RPMI8226 (cell line): ENCODE measurements around the gene NYAP2.

Experiments
- DNase-seq: peaks from one replicate; pipeline ENCODE4 v3.0.0-alpha.2; 2015

The NYAP2 gene

DNA sequence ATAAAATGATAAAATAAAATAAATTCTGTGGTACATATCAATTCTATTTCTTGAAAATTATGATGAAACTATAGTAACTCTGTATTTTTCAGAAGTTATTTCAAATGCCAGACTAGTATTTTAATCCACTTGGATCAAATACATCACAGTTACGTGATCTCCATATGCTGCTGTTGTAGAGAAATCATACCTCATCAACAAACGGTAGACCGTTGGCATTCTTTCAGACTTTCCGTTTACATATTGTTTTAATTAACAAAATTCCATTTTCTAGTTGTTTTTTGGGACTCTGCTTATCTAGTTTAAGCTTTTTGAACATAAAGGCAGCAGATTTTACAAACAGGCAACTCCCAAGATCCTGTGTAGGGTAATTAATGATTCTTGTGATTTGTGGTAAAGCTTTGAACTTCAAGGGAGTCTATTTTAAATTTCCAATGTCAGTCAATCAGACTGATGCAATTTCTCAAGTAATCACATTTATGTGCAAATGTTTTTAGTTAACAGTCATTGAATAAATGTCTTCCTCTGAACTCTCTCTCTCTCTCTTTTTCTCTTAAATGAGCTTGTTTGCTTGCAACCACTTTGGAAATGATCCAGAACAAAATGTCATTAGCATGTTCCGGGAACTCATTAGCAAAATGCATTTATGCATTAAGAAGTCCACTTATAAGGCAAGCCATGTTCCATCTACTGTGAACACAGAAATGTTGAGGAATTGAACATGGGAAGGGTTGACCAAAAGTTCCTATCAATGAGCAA lies 31.8 kb downstream of the NYAP2 start:
- DNase-seq, result no peak

DNA sequence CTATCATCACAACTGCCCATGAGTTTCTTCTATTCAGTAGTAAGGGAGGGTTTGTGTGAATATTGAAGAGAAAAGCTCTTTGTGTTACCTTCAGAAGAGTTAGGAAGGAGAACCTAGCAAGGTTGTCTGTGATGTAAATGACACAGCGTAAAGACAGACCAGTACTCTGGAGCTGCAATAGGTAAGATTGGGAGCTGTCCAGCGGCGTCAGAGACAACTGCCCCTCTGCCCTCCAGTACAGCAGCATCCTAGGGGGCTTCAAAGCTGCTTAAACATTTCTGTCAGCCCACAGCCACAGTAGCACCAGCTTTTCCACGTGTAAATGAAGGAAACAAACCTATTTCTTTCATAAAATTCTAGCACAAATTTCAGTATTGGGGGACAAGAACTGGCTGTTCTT lies 34.5 kb downstream of the NYAP2 start:
- no peak for DNase-seq

DNA sequence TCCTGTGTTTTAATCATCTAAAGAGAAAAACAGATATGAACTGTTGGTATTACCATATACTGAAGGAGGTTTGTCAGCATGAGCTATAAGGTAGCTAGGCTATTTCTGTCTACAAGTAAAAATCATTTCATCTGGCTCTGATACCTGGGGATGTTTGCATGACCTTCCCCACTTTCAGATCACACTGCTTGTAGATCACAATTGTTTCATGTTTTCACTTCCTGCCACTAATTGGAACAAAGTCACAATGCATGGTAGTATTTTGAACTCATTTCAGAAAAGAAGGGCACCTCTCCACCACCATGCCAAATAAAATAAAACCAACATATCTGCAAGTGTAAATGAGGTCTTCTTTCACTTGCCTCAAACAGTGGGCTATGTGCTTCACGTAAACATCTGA lies 37.8 kb downstream of the NYAP2 start:
- no peak for DNase-seq

DNA sequence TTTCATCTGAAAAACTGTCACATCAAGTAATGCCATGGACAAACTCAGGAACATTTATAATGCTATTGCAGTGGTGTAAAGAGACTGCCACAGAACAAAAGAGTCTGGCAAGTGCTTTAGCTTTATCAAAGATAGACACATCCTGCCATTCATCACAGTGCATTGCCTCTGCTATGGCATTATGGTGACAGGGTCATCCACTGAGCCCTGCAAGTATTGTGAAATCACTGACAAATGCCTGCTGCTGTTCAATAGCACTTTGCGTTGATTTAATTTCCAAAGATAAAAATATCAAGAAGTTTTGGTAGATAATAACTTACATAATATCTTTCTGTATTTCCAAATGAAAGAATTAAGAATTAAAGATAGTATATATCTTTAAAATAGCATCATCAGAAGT lies 38.7 kb downstream of the NYAP2 start:
- DNase-seq, result no peak

DNA sequence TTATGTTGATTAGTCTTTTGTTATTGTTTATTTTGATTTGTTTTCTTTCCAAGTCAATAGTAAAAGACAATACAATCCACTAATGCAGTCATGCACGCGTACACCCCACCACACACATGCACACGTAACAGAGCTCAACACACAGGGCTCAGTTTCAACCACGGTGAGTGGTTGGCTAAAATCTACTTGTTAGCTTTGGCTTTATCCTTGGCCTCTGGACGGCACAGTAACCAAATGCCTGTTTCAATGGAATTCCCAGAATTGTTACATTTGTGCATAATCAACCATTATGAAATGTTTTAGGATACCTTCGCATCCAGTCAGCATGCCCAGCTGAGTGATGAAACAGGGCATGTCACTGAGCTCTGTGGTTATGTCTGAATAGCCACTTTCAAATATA lies 53.2 kb downstream of the NYAP2 start:
- no peak for DNase-seq

DNA sequence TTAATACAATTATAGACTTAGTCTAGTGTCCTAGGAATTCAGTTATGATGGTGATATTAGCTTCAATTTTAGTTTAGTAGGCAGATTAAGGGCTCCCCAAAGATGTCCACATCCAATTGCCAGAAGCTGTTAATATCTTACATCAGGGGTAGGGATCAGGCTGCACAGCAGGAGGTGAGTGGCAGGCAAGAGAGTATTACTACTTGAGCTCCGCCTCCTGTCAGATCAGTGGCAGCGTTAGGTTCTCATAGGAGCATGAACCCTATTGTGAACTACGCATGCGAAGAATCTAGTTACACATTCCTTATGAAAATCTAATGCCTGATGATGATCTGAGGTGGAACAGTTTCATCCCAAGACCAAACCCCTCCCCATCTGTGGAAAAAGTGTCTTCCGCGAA lies 54.9 kb downstream of the NYAP2 start:
- DNase-seq, result no peak

DNA sequence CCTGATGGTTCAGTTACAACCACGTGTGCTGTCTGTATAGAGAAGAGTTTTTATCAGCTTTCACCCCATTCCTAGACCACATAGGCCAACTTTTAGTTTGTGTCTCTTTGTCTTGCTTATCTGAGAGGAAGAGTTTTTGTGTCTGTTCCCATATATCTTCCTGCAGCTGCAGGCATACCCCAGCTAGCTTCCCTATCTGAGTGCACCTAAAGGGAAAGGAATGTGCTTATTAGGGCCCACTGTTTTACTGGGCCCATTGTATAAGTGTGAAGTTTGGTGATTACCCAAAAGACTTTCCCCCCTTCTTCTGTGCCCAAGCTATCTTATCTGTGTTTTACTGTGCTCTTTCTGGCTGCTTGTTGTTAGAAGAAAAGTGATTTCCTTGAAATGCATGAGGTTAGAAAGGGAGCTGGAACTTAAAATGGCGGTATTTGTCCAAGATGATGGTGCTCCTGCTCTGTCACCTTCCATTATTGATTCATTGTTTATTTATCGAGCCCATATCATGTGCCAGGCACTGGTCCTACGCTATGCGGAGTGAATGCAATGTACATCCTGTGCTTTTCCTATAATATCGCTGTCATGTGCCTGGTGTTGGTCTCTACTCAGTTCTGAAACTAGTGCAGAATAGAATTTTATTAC lies 57.2 kb downstream of the NYAP2 start:
- DNase-seq, result no peak

DNA sequence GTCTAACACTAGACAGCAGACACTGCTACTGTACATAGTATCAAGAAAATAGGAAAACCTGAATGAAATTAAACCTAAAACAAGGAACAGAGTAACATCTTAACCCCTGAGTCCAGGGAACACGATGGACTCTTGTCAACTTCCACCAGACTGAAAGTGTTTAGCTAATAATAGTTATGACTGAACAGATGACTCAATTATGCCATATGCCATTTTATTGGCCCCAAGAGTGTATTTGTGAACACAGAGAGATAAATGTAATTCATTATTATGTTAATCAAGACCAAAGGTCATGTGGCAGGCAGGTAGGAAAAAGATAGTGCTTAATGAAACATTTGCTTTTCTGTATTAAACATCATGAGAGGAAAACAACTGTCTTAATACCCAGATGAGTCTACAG lies 58.0 kb downstream of the NYAP2 start:
- DNase-seq, result no peak

DNA sequence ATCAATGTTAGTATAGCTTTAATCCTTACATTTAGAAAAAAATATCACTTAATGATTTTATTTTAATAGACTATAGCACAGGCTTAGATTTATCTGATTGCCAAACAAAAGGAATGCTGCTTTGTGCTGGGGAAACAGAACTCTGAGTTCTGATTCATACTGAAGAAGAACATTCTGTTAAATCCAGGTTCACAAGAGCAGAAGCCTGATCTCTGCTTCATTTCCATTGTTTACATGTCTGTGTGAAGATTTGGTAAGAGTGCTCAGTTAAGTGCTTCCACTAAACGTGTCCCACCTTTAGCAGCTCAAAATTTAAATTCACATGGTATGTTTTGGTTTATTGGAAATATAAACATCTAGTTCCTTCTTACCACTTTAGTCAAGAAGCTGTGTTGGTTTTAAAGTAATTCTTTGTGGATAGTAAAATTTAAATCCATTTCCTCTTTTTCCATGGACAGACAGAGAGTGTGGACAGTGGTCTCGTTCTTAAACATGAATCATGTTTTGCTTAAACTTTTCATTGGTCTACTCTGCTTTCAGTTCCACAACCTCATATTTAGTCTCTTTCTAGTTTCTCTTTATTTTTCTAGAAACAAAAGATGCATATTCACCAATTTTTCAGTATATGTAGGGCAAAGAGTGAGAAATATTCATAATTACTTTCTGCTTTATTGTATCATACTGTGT lies 59.1 kb downstream of the NYAP2 start:
- no peak for DNase-seq

DNA sequence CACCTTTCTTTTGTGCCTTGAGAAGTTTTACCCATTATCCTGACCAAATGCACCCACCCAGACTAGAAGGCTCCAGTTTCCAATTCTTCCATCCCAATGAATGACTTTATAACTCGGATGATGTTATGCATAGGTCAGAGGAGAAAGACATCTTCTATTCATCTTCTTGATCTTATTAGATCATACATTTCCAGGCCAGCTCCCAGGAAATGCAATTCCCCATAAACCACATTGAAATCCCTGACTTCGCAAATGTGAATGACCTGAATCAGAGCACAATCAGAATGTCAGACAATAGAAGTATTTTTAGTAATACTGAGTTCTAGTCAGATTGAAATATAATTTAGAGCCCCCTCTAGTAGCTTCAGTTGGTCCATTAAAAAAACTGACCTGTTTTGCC lies 62.9 kb downstream of the NYAP2 start:
- no peak for DNase-seq

DNA sequence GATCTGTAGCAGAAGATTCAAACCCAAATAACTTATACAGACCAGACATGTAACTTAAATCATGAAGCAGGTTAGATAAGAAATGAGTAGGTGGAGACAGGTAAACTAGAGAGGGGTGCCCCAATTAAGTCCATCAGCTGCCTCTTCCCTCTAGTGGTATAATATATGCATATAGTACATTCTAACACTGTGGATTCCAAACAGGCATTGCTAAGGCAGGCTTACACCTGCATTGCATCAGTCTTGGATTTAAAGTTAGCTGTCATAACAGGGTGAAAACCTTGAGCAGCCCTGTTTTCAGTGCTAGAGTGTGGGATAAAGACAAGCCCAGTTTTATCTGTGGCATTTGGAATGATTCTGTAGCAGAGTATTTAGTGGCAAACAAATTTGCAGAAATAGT lies 63.4 kb downstream of the NYAP2 start:
- no peak for DNase-seq

DNA sequence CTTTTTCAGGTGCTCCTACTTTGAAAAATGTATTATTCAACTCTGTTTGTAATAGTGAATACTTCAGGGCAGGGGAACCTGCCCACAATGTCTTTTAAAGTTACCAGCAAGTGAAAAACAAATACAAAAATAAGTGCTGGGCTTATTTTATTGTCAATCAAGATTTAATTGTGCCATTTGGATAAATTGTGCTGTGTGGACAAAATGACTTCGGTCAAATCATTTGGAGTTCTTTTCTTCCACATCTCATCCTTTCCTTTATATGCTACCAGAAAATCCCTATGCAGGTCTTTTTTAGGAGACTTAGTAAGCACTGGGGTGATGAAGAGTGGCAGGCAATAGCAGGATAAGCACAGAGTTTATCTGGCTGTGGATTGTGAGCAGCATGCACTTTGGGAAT lies 63.9 kb downstream of the NYAP2 start:
- no peak for DNase-seq

DNA sequence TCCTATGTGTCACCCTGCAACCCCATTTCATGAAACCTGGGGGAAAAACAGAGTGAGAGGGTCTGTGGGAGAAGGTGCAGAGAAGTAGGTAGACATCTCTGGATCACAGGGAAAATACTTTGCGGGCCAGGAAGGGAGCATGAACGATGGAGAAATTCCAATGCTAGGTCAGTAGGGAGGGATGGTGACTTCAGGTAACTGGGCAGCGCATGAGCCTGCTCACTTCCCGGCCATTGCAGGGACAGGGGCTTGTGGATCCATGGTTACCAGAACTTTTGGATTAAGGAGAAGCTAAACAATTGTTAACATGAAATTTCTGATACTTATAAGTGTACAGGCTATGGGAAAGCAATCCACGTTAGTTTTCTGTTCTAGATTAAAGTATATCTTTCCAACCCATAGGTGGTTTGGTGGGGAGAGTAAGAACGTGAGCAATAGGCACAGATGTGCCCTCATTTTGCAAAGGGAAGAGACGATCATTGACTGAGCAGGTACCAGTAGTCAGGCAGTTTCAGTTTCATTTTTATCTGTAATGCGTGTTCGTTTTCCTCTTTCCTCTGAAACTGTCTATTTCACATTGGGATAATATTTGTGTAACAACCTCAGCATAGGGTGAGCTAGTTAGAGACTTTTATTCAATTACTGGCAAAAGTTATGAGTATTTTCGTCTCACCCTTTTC lies 65.0 kb downstream of the NYAP2 start:
- DNase-seq, result peak; percentile 44

DNA sequence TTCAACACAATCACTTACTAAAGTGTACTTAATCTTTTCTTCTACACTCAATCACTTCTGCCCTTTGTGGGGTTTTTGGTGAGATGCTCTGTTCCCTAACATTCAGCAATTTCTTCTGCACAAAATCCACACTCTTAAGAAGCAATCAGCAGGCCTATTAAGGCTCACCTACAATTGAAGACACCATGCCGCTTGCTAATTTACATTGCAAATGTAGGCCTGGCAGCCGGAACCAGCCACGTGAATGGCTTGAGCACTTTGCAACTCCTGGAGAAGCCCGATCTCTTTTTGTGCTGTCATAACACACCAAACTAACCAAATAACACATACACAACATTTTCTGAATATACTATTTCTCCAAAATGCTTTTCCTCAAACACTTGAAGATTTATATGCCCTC lies 66.3 kb downstream of the NYAP2 start:
- no peak for DNase-seq

DNA sequence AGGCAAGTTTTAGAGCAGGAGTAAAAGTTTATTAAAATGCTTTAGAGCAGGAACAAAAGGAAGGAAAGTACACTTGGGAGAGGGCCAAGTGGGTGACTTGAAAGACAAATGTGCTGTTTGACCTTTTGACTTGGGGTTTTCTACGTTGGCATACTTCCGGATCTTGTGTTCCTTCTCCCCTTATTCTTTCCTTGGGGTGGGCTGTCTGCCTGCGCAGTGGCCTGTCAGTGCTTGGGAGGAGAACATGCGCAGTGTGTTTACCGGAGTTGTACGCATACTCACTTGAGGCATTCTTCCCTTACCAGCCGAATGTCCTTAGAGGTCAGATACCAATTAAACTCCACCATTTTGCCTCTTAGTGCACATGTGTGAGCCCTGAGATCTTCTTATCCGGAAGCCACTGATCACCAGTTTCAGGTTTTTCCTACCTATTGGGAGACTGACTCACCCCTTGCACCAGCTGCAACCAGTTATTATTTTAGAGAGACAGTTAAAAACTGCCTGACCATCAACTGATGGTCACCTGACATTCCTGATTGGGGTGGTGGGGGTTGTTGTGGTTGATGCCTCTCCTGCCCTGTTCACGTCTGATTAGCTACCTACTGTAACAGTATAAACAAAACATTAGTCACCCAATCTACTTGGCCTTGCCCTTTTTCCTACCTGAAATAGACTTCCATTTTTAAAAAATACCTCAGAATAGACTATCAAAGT lies 67.5 kb downstream of the NYAP2 start:
- DNase-seq, result peak; percentile 7

DNA sequence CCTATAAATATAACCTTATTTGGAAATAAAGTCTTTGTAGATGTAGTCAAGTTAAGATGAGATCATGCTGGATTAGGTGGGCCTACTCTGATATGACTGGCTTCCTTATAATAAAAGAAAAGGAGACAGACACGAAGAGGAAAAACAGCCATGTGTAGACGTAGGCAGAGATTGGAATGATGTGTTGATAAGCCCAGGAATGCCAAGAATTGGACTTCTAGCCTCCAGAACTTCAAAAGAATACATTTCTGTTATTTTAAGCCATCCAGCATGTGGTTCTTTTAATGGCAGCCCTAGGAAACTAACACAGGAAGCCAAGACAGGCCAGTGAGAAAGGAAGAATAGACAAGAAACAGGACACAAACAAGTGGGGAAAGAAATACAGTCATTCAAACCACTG lies 68.6 kb downstream of the NYAP2 start:
- no peak for DNase-seq

DNA sequence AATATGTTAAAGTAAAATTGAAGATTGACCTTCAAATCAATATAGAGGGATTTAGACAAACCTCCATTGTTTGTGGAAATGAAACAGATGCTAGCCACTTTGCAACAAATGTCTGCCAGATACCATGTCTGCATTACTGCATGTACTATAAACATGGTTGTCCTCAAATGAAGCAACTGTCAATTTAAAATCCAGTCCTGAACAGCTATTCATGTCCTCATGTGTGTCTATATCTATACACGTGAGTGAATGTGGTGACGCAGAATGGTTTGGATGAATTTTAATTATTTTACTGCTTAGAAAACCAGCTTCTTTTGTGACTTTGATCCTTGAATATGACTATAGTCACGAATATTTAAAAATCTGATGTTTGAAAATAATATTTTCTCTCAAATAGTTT lies 71.5 kb downstream of the NYAP2 start:
- DNase-seq, result no peak

DNA sequence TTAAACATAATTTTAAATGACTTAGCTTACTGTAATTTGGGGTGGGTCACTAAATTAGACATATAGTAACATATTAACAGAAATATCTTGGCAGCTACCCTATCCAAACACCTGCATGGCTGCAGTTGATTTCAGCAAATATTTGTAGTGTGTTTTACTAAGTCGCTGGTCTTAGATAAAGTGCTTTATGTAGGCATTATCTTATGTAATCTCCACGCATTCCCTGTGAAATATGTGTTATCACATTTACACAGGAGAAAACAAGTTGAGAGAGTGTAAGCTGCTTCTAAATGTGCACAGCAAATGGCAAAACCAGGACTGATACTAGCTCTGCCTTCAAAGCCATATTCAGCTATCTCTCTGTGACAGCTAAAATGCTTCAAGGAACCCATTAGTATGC lies 72.0 kb downstream of the NYAP2 start:
- DNase-seq, result no peak

DNA sequence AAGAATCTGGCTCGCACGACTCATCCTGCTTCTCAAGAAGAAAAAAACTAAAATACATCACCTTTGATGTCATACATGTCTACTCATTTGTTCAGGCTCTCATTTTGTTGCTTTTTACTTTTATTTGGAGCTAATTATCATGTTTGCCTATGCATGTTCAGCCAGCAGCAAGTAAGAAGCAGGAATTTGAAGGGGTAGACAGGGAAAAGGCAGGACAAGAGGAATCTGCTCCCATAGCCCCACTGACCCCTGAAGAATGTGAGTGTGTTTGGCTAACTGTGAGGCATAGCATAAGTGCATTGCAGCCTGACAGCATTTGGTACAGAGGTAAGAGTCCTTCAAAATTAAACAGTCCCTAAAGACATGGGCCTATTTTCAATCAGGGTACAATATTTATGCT lies 72.7 kb downstream of the NYAP2 start:
- no peak for DNase-seq

DNA sequence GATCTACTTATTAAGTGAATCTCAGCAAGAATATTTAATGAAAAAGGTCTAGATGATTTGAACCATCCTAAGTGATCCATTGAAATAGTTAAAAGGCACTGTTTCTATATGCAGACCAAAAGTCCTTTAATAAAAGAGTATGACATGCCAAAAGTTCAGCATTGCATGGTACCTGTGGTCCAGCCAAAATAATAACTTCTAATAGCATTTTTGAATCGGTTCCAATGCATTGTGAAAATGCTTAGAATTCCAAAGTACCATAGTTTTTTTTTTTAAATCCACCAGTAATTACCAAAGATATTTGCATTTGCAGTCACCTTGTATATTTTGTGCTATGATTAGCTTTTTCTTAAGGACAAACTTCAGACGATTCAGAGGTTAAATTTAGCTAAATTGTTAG lies 79.9 kb downstream of the NYAP2 start:
- DNase-seq, result no peak

DNA sequence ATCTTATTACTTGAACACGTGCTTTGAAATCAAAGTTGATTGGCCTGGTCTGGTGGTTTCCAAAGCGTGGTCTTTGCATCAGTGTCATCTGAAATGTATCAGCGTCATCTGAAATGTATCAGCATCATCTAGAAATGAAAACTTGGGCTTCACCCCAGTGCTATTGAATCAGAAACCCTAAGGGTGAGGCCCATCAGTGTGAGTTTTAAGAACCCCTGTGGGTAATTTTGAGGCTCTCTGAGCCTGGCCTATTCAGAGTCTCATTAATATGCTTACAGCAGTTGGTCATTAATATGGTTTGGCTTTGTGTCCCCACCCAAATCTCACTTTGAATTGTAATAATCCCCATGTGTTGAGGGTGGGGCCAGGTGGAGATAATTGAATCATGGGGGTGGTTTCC lies 85.2 kb downstream of the NYAP2 start:
- no peak for DNase-seq

DNA sequence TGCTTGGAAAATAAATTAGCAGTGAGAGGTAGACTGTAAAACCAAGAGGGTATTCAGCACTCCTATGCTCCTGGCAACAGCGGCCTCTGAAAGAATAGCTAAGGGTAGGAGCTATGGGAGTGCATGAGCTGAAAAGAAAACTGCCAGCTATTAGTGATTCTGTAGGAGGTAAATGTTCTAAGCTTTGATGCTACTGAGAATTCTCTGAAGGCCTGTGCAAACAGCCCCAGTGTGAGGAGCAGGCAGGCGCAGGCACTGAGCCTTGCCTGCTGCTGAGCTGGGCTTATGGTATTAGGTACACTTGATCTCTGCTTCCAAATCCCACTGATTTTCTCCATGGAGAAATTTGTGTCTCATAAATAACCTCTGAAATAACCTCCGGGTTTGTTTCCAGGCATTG lies 86.7 kb downstream of the NYAP2 start:
- DNase-seq, result no peak

DNA sequence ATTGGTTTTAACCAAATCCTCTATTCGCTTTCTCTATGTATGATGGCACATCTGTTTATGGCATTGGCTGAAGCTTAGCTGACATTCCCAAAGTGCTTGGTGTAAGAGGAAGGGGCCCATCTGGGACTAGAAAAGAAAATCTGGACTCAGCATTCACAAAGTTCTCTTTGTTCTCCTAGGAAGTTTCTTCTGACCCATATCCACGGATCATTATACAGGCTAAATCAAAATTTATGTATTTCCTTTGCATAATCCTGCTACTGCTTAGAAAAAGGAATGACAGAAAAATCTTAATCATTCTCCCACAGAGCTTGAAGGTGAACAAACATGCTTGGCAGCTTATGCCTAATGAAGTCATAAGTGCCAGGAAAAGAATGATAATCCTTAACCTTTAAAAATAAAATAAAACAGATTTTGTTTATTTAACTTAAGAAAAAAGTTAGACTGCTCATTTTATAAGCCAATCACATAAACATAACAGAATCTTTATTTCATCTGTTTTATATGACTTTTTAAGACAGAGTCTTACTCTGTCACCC lies 88.4 kb downstream of the NYAP2 start:
- DNase-seq, result no peak
